OCI-LY7 (cell line): ENCODE results near the gene SNRPD2.

ENCODE experiments used
- CTCF ChIP-seq: fragments of 200-600 bp; sonication (generic); conservative IDR thresholded peaks from 2 replicates; pipeline ENCODE4 v1.5.1; 2014; ENCODE audit warnings: mild to moderate bottlenecking, antibody characterized with exemption, low read length, moderate library complexity, mixed read lengths
- EZH2phosphoT487 ChIP-seq: fragments of 200-600 bp; sonication (generic); IDR thresholded peaks from 2 replicates; pipeline ENCODE4 v1.6.1; 2018; ENCODE audit warnings: low read depth, borderline replicate concordance, mild to moderate bottlenecking, mixed run types, antibody characterized with exemption, low read length, moderate library complexity, mixed read lengths

DNA sequence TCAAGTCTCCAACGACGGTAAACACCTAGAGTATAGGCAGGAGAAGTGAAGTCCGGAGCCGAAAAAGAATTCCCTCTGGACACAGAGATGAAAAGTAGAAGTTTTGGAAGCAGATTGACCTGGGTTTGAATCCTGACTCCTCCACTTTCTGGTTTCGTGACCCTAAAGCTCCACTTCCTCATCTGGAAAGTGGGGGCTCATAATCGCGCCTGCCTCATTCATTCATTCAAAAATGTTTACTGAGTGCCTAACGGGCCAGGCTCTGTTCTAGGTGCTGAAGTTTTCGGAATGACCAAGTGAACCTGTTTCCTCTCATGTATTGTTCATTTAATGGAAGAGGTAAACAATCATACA is 45.4 kb downstream of the SNRPD2 start:
- no peak for TF ChIP-seq CTCF
- TF ChIP-seq EZH2phosphoT487, result no peak
